Left ventricle myocardium inferior (tissue), 1 donor: ENCODE data around the gene INO80B. TPM values are rescaled to one million over a fixed set of nuclear protein-coding genes. Genes with fewer than 3 reads are reported as not detected.
"Not testable (repeated sequence)": the region's sequence is repeated elsewhere in the genome, so short reads cannot be mapped to it uniquely, and the experiment has no call there.

Experiments
- DNase-seq: peaks from one replicate; pipeline ENCODE4 v3.0.0-alpha.2; 2020
- H3K27ac ChIP-seq: fragments of 200-600 bp; replicated peaks from 2 replicates; pipeline ENCODE4 v1.8.0; 2021
- H3K27me3 ChIP-seq: fragments of 200-600 bp; 2 replicates; pipeline ENCODE4 v1.8.0; 2021; ENCODE audit warnings: low read depth
- H3K36me3 ChIP-seq: fragments of 200-600 bp; 2 replicates; pipeline ENCODE4 v1.8.0; 2021
- H3K4me1 ChIP-seq: fragments of 200-600 bp; 2 replicates; pipeline ENCODE4 v1.8.0; 2021
- H3K4me3 ChIP-seq: fragments of 200-600 bp; 2 replicates; pipeline ENCODE4 v1.8.0; 2021; ENCODE audit warnings: mild to moderate bottlenecking, moderate library complexity
- H3K9me3 ChIP-seq: fragments of 200-600 bp; replicated peaks from 2 replicates; pipeline ENCODE4 v1.8.0; 2021
- intact Hi-C: fragments of 100-400 bp; cut with micrococcal nuclease; formaldehyde crosslinking; loops from one replicate; pipeline ENCODE4 v1.11.0; 2022
- total RNA-seq: library from RNA; stranded (reverse); fragmentation: NEBNext Ultra II Directional; extraction: Animal tissue kit (Norgen Biotek cat#: 25700); gene quantifications from one replicate; pipeline ENCODE4 v1.2.1, GENCODE V29; 2021
- TF ChIP-seq, protein P1 (sequence below): fragments of 200-600 bp; IDR thresholded peaks from 2 replicates; pipeline ENCODE4 v1.8.0; 2021; ENCODE audit warnings: antibody characterized with exemption, mild to moderate bottlenecking, borderline replicate concordance
- donor health status: DM: no; HTN: yes; CAD: no; lungs with severe emphysema.

INO80B gene
- total RNA-seq, 1 donor from 2014 or later: 19.3 TPM

DNA sequence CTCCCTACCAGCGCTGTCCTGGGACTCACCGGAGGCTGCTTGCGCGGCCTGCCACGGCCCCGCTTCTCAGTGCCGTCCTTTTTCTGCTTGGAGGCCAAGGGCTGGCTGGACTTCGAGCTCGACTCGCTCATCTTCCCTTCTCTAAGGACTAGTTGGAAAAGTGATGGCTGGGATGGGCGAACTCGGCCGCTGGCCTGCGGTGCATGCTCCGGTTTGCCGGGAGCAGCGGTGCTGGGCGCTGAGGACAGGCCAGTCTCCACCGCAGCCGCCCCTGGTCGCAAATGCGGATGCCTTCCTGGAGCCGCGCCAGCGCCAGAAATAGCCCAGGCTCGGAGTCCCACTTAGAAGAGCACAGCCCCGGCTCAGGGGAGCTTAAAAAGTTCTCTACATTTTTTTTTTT, 36.6 kb upstream of the INO80B start:
- H3K4me3 ChIP-seq: peak overlapping the region; percentile 17
- no peaks in the 10 kb centered on the region for H3K36me3 ChIP-seq
- H3K27ac ChIP-seq: peak overlapping the region; percentile 51
- TF ChIP-seq, protein P1, sequence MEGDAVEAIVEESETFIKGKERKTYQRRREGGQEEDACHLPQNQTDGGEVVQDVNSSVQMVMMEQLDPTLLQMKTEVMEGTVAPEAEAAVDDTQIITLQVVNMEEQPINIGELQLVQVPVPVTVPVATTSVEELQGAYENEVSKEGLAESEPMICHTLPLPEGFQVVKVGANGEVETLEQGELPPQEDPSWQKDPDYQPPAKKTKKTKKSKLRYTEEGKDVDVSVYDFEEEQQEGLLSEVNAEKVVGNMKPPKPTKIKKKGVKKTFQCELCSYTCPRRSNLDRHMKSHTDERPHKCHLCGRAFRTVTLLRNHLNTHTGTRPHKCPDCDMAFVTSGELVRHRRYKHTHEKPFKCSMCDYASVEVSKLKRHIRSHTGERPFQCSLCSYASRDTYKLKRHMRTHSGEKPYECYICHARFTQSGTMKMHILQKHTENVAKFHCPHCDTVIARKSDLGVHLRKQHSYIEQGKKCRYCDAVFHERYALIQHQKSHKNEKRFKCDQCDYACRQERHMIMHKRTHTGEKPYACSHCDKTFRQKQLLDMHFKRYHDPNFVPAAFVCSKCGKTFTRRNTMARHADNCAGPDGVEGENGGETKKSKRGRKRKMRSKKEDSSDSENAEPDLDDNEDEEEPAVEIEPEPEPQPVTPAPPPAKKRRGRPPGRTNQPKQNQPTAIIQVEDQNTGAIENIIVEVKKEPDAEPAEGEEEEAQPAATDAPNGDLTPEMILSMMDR: no peak
- intact Hi-C loops: no loop called here
- H3K4me1 ChIP-seq: peaks cover 51% of the 10 kb centered on the region
- peak; percentile 77 for DNase-seq
- no peaks in the 10 kb centered on the region for H3K27me3 ChIP-seq
- H3K9me3 ChIP-seq: no peaks in the 10 kb centered on the region

DNA sequence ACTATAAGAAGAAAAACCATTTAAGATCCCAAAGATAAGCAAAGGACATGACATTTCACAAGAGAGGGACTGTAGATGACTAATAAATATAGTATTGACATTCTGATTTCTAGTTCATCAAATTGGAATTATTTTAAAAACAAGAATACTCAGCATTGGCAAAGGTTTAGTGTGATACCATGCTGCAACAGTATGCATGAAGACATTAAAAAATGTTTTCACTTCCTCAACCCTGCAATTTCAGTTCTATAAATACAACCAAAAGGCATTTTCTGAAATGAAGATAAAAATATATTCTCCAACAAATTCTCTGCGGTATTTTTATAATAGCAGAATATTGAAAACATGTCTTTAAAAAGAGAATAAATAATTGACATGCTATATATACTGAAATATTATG, 35.5 kb upstream of the INO80B start:
- H3K36me3 ChIP-seq: no peaks in the 10 kb centered on the region
- H3K27ac ChIP-seq: no peak overlapping the region
- TF ChIP-seq, protein P1: no peak
- DNase-seq: no peak
- no peaks in the 10 kb centered on the region for H3K9me3 ChIP-seq
- intact Hi-C loops: no loop called here
- H3K27me3 ChIP-seq: no peaks in the 10 kb centered on the region
- no peak overlapping the region for H3K4me3 ChIP-seq
- peaks cover 44% of the 10 kb centered on the region for H3K4me1 ChIP-seq

DNA sequence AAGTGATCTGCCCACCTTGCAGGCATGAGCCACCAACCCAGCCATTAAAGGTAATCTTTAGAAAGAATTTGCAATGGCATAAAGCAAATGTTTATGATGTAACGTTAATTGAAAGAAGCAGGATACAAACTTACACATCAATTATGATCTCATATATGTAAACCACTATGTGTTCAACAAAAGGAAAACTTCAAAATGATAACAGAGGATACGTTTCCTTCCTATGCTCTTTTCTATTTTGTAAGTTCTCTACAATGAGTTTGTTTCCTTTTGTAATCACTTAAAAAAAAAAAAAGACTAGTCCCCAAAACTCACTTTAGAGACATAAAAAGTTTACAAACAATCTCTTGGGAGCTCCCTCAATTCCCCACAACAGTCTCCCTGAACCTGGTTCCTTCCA, 34.9 kb upstream of the INO80B start:
- Histone ChIP-seq H3K4me3 (no peak overlapping the region), H3K9me3 (no peaks in the 10 kb centered on the region), H3K27me3 (no peaks in the 10 kb centered on the region), H3K4me1 (peaks cover 38% of the 10 kb centered on the region), H3K27ac (no peak overlapping the region), H3K36me3 (peaks cover 1% of the 10 kb centered on the region)
- DNase-seq: no peak
- intact Hi-C loops: no loop called here
- TF ChIP-seq, protein P1: no peak

DNA sequence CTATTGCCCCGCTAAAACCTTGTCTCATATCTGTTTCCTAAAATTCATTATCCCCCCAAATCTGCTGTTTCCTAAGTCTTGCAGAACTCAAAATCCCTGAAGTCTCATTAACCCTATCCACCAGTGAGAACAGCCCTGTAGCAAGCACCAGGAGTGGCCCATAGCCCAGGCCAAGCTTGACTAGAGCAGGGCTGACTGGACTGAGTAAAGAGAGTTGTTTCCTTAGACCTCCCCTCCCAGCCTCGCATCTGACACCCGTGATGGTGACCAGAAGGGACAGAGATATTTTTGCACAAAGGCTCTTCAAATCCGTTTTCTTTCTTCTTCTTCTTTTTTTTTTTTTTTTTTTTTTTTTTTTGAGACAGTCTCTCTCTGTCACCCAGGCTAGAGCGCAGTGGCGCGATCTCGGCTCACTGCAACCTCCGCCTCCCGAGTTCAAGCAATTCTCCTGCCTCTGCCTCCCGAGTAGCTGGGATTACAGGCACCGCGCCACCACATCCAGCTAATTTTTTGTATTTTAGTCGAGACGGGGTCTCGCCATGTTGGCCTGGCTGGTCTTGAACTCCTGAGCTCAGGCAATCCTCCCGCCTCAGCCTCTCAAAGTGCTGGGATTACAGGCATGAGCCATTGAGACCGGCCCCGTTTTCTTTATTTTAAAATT, 34.3 kb upstream of the INO80B start:
- H3K36me3 ChIP-seq, H3K9me3 ChIP-seq, DNase-seq, intact Hi-C loops, H3K27me3 ChIP-seq, H3K27ac ChIP-seq: not testable (repeated sequence)
- H3K4me1 ChIP-seq: peaks cover 32% of the 10 kb centered on the region
- peak overlapping the region; percentile 69 for H3K4me3 ChIP-seq

DNA sequence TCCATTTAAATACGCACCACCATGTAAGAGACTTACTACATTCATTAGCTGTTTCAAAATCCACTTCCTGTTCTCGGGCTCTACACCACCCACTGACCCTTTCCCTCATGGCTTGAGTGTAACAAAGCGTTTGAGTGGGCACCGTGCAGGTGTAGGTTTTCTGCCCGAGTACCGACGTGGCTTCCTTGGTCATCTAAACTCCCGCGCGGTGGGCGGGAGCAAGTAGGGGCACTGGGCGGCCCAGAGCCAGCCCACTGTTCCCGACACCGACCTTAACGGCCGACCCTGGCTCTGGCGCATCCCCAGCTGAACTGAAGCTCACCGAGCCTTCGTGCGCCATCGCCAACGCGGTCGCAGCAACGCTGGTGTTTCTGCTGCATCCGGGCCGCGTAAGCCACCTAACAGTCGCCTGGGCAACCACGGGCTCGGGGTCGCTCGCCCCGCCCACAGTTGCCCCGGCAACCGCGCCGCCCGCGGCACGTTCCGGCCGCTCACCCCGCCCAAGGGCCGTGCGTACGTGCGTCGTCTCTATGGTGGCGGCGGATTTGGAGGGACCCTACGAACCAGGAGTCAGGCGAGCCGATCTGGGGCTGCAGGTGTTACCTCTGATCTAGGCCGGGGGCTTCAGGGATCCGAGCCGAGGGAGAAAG, 33.5 kb upstream of the INO80B start, which contains the start of the genes C2orf81 and WDR54:
C2orf81 (minus strand) TSS at position 399 of the 650 bp plus-strand sequence; CDS start at position 340, 59 bp downstream.
WDR54 (plus strand) TSS at position 510 of the 650 bp plus-strand sequence. CDS start 424 bp downstream, outside the sequence.
- intact Hi-C loops: no loop called here
- H3K9me3 ChIP-seq: no peaks in the 10 kb centered on the region

More for the DNA sequence above, 33.5 kb upstream of the INO80B start, which contains the start of the genes C2orf81 and WDR54:
- peak; percentile 89 for DNase-seq
- TF ChIP-seq, protein P1: no peak
- Histone ChIP-seq H3K4me1 (peaks cover 27% of the 10 kb centered on the region), H3K4me3 (peak within 1 kb of the TSS; percentile 69), H3K27me3 (no peaks in the 10 kb centered on the region), H3K36me3 (peaks cover 14% of the 10 kb centered on the region), H3K27ac (peak within 1 kb of the TSS; percentile 75)
